ENCODE data around the gene NCK2.
"Not testable (repeated sequence)": the region's sequence is repeated elsewhere in the genome, so short reads cannot be mapped to it uniquely, and the experiment has no call there.

The NCK2 gene

DNA sequence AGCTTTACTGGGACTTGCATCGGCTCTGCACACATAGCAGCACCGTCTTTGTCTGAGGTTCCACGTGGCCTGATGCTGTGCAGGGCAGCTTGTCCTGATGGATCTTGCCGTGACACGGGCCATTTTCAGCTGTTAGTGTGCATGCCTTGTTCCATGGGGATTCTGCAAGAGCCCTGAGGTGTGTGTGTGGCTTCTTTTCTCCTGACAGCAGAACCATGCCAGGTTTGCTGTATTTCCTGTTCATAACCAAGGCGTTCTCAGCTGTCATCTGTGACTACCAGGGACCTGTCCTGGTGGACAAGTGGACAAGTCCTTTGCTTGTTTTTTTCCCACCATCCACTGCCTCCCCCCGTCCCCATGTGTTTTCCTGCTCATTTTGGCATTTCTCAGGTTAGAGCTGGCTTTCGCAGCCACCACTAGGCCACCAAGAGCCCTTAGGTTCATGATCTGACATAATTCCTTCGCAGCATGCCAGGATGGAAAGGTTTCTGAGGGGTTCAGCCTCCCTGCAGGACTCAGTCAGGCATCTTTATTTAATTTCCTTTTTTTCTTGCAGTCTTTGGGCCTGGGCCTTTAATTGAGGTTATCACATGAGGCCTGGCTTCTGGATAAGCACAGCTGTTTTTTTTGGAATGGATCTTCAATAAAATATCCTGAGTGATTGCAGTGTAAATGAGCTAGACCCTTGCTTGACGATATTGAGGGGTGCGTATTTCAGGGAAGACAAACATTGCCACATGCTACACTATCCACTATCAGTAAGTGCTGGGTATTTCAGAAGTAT lies 139.4 kb downstream of the NCK2 start:
- in situ Hi-C loops (cut with HindIII; ENCODE audit: low sequenced_read_pairs), result no loop called here

DNA sequence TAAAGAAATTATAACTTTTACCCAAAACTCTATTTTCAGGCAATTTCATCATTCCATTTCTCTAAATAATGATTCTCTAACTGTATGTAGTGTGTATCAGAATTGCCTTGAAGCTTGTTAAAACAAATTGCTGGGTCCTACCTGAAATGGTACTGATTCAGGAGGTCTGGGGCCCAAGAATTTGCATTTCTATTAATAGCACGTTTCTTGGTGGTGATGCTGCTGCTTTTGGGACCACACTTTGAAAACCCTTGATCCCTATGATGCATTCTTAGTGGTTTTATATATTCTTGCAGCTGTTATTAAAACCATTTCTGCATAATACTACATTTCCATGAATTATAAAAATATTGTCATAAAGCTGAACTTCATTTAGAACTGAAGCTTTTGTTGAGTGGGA lies 140.7 kb downstream of the NCK2 start:
- in situ Hi-C loops (cut with HindIII; ENCODE audit: low sequenced_read_pairs), result no loop called here

DNA sequence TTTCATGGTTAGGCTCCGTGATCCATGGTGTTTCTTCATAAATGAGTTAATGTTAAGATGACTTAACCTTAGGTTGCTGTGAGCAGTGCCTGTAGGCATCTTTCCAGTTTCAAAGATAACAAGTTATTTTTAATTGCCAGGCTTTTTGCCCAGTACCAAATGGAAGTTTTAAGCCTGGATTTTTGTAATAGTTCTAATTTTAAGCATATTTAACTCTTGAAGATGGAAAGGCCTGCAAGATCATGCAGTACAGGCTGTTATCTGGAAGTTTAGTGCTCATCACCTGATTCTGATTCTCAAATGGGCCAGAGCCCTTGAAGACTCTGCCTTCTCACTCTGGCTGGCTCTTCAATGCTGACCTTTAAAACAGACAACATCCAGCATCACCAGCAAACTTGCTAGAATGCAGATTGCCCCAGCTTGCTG lies 141.3 kb downstream of the NCK2 start:
- in situ Hi-C loops (cut with HindIII; ENCODE audit: low sequenced_read_pairs), result no loop called here

DNA sequence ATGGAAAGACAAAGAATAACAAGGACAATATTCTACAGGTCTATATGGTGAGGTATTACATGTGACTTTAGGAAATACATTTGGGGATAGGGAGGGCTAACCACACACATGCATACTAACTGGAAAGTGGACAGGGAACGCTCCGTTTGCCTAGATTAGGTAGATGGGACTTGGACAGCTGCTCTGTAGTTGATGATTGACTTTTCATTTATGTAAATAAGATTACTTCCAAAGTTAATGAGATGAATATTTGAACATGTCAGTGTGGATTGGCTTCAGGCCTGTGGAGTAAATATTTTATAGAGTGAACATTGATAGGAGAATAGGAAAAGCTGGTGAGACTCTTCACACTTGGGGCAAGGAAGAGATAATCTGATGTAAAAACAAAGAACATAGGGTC lies 142.0 kb downstream of the NCK2 start:
- in situ Hi-C loops (cut with HindIII; ENCODE audit: low sequenced_read_pairs), result no loop called here

DNA sequence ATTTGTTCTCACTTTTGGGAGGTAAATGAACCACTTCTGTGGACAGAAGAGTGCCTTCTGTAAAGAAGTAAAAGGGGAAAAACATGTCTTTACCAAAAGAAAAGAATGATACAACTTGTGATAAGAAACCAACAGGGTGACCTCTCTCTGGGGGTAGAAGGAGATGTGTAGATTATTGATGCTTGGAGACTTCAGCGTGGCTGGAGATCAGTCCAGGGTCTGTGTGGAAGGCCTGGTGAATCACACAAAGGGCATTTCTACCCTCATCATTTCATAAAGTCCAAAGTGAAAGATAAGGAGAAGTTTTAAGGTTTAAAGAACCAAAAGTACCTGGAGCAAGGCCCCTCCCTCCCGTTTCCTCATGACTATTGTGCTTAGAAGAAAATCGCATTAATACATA lies 142.5 kb downstream of the NCK2 start:
- in situ Hi-C loops (cut with HindIII; ENCODE audit: low sequenced_read_pairs), result no loop called here

DNA sequence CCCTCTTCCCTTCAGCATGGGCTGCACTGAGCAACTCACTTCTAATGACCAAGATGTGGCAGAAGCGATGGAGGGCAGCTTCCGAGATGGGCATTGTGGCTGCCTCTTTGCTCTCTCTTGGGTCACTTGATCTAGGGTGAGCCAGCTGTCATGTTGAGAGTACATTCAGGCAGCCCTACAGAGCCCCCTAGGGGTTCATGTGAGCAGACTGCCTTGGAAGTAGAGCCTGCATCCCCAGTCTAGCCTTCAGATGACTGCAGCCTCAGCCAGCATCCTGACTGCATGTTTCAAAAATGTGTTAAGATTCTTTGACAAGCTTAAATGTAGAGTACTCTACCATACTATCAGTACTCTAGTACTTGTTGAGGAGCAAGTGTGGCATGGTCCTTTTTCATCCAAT lies 143.9 kb downstream of the NCK2 start:
- in situ Hi-C loops (cut with HindIII; ENCODE audit: low sequenced_read_pairs), result no loop called here

DNA sequence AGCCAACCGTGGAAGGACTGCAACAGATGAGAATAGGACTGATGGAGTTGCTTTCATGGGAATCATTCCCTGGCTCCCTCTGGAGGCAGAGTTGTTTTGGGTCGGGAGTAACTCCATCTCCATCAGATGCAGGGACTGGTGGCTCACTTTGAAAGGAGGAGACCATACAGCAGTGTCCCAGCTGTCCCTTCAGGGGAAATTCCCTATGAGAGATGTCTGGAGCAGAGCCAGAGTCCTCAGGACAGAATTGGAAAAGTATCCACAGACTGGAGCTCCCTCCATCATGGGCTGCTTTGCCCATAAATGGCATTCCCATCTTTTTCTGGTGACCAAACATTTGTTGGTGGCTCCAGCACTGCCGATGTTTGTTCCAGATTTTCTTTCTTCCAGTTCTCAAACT lies 144.3 kb downstream of the NCK2 start:
- in situ Hi-C loops (cut with HindIII; ENCODE audit: low sequenced_read_pairs), result no loop called here

DNA sequence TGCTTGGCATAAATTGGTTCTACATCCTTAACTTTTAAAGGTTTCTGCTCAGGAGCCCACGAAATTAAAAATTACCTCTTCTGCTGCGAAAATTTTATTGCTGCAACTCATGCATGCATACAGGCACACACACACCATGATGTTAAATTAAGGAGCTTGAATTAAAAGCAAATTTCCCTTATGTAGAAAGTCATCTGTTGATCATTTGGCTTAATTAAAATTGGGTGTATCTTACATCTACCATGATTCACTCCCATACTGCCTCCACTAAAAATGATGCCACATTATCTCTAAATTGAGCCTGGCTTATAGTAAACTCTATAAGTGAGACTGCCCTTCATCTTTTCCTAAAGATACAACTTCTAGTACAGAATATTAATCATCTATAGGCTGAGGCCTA lies 145.4 kb downstream of the NCK2 start:
- in situ Hi-C loops (cut with HindIII; ENCODE audit: low sequenced_read_pairs), result no loop called here

DNA sequence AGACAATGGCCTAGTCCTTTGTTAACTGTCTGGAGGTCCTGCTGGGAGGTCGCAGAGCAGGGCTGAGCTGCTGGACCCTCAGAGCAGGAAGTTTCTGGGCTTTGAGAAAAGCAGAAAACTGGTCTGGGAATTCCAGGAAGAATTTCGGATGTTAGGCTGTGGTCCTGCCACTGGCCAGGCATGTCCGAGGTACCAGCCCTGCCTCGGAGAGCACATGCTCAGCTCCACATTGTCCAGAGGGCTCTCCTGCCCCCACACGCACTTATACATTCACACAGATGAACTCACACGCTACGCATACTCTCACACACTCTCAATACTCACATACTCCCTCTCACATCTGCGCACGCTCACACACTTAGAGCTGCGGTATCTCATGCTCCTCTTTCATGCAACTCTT lies 146.1 kb downstream of the NCK2 start:
- in situ Hi-C loops (cut with HindIII; ENCODE audit: low sequenced_read_pairs), result no loop called here

DNA sequence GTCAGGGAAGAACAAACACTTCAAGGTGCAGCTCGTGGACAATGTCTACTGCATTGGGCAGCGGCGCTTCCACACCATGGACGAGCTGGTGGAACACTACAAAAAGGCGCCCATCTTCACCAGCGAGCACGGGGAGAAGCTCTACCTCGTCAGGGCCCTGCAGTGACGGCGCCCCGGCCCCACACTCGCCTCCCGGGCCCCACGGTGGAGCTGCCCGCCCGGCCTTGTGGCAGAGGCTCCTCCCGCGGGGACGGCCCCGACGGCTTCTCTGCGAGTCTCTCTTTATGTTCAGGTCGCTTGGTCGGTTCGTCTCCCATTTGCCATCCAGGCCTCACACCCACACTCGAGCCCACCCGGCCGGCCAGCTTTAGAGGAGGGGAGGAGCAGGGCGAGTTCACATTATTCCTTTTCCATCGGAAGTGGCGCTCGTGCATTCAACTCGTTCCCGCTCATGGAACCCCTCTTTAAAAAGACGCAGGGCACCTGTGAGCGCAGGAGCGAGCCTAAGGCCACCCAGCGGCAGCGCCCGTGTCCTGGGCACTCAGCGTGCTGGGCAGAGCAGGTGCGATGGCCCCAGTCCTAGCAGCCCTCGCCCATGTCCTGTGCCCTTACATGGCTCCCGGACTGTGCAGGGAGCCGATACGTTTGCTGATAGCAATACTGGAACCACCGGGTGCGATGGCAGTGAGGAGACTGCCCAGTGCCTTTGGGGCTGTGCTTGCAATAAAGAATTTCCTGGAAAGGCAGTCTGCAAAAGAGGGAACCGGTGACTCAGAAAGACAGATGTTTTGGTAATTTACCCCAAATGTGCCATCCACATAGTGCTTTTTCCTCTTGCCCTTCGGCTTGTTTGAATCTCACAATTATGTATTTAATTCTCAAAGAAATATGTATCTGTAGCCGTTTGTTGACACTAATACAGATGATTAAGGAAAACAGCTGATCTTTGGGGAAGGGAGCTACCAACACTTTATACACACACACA lies 148.6 kb downstream of the NCK2 start:
- in situ Hi-C loops (cut with HindIII; ENCODE audit: low sequenced_read_pairs), result no loop called here

DNA sequence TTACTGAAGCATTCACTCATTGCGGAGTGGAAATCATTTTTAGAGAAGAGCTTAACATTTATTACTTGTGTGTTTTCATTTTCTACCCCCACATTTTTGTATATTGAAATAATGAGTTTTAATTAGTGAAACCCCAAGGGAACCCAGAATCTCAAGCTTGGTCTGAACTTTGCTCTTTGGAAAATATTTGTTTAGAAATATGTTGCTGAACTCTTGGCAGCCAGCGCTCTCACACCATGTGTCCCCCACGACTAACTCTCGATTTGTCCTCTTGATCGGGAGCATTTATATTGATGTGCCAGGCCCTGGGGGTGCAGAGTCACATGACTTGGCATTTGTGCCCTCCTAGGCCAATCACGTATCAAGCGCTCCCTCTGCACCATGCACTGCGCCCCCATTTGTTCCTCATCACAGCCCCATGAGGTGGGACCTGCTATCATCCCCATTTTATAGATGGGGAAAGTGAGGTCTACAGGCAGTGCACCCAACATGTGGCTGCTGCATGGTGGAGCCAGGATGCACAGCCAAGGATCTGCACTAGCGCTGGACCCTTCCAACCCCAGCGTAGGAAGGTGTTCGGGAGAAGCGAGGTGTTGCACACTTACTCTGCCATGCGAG lies 149.7 kb downstream of the NCK2 start:
- in situ Hi-C loops (cut with HindIII; ENCODE audit: low sequenced_read_pairs), result no loop called here

DNA sequence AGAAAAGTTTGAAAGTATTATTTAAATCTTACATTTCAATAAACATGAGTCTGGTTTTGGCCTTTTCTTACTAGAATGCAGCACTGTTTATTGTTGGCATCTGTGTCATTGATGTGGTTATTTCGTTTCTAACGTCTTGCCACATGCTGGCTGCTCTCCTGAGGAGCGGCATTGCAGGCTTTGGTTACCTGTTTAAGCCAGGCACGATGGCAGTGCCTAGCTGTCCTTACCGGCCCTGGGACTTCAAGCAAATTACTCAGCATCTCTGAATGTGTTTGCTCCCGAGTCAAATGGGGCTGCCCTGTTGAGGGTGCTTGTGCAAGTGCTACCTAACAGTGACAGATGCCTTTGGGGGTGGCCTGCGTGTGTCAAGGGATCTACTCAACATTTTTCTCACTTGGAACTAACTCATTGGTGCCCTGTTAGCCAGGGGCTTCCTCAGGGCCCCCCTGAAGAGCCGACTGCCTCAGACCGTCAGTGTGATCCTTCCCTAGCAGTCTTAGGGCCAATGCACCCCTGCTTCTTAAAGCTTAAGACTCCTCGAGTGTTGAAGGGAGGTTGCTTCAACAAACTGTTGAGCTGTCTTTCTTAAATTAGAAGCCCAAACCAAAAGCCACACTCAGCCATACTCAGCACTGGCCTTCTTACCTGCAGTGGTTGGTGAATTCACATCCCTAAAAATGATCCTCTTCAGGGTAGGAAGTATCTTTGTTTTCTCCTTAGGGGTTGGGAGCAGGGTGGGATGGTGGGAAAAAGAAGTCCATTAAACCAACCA lies 151.5 kb downstream of the NCK2 start:
- in situ Hi-C loops (cut with HindIII; ENCODE audit: low sequenced_read_pairs), result no loop called here

DNA sequence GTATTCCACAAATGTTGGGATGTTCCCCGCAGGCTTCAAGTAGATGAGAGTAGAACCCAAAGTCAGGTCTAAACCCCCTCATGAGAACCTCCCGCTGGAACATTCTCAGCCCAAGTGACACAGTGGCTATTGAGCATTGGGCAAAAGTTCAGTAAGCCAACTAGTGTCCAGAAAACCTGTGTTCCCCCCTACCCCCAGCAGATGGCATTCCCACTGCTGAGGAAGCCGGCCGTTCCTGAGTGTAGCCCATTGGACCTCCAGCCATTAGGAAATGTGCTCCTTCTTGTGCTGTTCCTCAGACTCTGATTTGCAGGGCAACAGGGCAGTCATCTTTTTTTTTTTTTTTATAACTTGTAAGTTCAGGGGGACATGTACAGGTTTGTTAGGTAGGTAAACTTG lies 152.1 kb downstream of the NCK2 start:
- in situ Hi-C loops (cut with HindIII; ENCODE audit: low sequenced_read_pairs), result no loop called here

DNA sequence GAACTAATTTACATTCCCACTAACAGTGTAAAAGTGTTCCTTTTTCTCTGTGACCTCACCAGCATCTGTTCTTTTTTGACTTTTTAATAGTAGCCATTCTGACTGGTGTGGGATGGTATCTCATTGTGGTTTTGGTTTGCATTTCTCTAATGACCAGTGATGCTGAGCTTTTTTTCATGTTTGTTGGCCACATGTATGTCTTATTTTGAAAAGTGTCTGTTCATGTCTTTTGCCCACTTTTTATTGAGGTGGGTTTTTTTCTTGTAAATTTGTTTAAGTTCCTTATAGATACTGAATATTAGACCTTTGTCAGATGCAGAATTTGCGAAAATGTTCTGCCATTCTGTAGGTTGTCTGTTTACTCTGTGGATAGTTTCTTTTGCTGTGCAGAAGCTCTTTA lies 153.0 kb downstream of the NCK2 start:
- in situ Hi-C loops (cut with HindIII; ENCODE audit: low sequenced_read_pairs), result not testable (repeated sequence)

DNA sequence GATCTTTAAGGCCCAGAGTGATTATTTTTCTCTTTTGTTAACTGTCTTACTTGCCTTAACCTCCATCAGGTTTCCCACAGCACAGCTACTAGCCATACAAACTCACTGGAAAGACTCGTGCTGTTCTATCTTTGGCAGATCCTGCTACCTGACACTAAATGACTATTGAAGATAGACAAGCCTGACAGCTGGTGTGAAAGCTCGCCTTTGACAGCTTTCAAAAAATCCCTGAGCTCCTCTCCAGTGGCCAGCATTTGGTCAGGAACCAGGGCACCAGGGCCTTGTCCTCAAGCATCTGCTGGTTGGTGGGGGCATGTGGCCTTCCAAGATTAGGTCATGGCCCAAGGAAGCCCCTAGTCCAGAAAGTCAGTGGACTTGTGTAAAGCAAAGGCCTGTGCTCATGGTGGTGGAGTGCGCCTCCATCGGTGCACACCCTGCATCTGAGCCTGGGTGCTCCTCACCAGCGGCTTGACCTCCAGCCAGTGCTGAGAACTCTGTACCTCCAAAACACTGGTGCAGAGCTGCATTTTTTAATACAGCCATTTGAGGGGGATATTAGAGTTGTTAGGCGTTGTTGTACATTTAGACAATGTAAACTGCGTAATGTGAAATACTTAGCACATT lies 158.5 kb downstream of the NCK2 start:
- in situ Hi-C loops (cut with HindIII; ENCODE audit: low sequenced_read_pairs), result no loop called here

DNA sequence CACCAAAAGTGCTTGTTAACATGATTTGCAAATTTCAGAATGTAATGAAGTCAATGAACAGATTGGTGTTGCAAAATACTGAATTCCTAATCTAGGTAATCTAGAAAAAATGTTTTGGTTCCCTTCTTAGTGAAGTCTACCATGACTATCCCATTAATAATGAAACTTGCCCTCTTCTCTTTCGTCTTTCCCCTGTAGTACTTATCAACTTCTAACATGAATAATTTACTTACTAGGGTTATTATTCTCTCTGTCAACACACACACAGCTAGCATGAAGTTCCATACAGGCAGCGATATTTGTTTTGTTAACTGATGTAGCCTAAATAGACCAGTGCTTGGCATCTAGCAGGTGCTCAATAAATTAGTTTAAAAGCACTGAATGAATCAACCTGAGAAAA lies 160.2 kb downstream of the NCK2 start:
- in situ Hi-C loops (cut with HindIII; ENCODE audit: low sequenced_read_pairs), result no loop called here

DNA sequence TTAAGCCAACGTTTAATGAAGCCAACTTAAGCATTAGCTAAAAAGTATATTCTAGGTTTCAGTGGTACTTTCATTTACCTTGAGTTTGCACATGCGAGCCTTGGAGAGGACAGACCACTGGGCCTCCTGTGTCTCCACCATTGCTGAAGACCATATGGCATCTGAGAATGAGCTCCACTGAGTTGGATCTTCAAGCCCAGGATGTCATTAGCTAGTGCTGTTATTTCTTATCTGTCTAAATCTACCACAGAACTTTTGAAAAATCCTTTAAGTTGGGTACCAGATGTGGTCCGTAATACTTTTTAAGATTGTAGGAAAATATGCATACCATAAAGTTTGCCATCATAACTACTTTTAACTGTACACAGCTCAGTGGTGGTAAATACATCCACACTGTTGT lies 161.8 kb downstream of the NCK2 start:
- in situ Hi-C loops (cut with HindIII; ENCODE audit: low sequenced_read_pairs), result no loop called here

DNA sequence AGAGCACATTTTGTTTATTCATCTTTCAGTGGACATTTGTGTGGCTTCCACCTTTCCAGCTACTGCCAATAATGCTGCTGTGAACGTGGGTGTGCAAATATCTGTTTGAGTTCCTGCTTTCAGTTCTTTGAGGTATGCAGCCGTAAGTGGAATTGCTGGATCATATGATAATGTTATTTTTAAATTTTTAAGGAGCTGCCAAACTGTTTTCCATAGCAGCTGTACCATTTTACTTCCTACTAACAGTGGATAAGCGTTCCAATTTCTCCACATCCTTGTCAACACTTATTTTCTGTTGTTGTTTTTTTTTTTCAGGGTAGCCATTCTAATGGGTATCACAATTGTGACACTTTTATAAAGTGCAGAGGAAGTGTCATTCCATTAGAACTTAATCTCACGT lies 162.5 kb downstream of the NCK2 start:
- in situ Hi-C loops (cut with HindIII; ENCODE audit: low sequenced_read_pairs), result no loop called here

DNA sequence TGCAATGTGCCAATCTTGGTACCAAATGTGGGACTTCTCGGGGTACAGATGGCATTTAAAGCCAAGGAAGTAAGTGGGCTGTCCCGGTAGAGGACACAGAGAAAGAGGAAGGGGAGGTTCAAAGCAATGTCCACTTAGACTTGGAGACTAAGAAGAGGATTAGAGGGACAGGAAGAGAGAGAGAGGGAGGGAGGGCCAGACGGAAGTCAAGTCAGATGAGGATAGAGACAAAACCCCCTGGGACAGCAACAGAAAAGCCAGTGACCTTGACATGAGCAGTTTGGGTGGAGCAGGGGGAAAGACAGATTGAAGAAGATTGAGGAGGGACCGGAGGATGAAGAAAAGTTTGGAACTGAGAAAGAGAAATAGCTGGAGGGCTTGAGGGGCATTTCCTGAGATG lies 164.5 kb downstream of the NCK2 start:
- in situ Hi-C loops (cut with HindIII; ENCODE audit: low sequenced_read_pairs), result no loop called here

DNA sequence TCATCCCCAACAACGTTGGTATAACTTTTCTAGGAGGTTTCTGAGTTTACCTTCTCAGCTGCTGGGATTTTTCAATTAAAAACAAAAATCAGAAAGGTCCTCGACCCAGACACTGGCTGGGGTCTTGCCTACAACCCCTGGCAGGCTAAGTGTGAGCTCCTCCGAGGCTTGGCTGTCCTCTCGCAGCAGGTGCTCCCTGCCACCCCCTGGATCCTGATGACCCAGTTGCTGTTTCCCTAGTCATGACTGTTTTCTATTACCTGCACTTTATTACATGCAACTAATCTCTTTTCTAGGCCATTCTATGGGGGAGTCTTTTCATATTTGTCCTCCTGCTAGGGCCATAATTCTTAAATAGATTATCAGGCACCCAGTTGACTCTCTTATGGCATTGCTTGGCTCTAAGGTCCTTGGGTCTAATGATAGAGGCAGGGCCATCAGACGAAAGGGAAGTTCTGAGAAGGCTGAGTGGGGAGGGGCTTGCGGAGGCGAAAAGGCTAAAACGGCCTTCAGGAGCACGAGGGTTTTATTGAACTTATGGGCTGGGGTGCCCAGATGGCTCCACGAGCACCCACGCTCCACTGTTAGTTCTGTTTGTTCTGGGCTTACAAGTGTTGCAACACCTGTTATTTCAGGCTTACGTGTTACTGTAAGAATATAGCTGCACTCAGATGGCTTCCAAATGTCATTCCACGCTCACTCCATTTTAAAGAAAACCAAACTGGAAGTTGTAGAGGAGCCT lies 166.0 kb downstream of the NCK2 start:
- in situ Hi-C loops (cut with HindIII; ENCODE audit: low sequenced_read_pairs), result no loop called here

Data from DLD1 (cell line).